HepG2 (cell line): ENCODE measurements around the gene MXRA8. TPM values are rescaled to one million over a fixed set of nuclear protein-coding genes. Genes with fewer than 3 reads are reported as not detected.
A peak's percentile ranks its signal among the peaks of the same experiment; 100 is the strongest.

Experiments
- CREB1 ChIP-seq, 2 experiments: fragments of 450-650 bp in 1 of 2; IDR thresholded peaks; 2 replicates each; pipeline ENCODE4 v1.6.1; 2016 to 2017; ENCODE audit warnings: control low read depth in 1 of 2, mild to moderate bottlenecking in 1 of 2, missing compliant biosample characterization in 1 of 2, missing genetic modification characterization in 1 of 2
- GABPB1 ChIP-seq: IDR thresholded peaks from 2 replicates; pipeline ENCODE4 v1.6.1; 2016; ENCODE audit warnings: mild to moderate bottlenecking, missing genetic modification reagents, moderate library complexity, missing compliant biosample characterization
- HES4 ChIP-seq: sonication (generic); formaldehyde crosslinking; IDR thresholded peaks from 2 replicates; pipeline ENCODE4 v1.9.0; 2021; ENCODE audit warnings: mild to moderate bottlenecking, missing genetic modification reagents, borderline replicate concordance
- IRF2 ChIP-seq: IDR thresholded peaks from 2 replicates; pipeline ENCODE4 v1.6.1; 2018; ENCODE audit warnings: missing genetic modification reagents, missing compliant biosample characterization
- KAT8 ChIP-seq: IDR thresholded peaks from 2 replicates; pipeline ENCODE4 v1.6.1; 2016; ENCODE audit warnings: missing genetic modification reagents, missing compliant biosample characterization
- ONECUT2 ChIP-seq: sonication (generic); formaldehyde crosslinking; IDR thresholded peaks from 2 replicates; pipeline ENCODE4 v1.4.0; 2020; ENCODE audit warnings: missing genetic modification reagents
- RFXAP ChIP-seq: sonication (generic); formaldehyde crosslinking; IDR thresholded peaks from 2 replicates; pipeline ENCODE4 v1.4.0; 2020; ENCODE audit warnings: missing genetic modification reagents, borderline replicate concordance
- SP5 ChIP-seq: IDR thresholded peaks from 2 replicates; pipeline ENCODE4 v1.6.1; 2016; ENCODE audit warnings: low read depth, borderline replicate concordance
- SPEN ChIP-seq: sonication (generic); formaldehyde crosslinking; IDR thresholded peaks from 2 replicates; pipeline ENCODE4 v1.5.1; 2020; ENCODE audit warnings: low read depth, mild to moderate bottlenecking, missing genetic modification reagents
- ZBTB2 ChIP-seq: sonication (generic); formaldehyde crosslinking; IDR thresholded peaks from 2 replicates; pipeline ENCODE4 v1.8.0; 2022; ENCODE audit warnings: low read depth, missing genetic modification reagents
- ZBTB40 ChIP-seq, 2 experiments: fragments of 450-650 bp in 1 of 2; sonication (generic) in 1 of 2; formaldehyde crosslinking in 1 of 2; IDR thresholded peaks; 2 replicates each; pipeline versions ENCODE4 v1.6.1 to v1.8.0; 2016 to 2022; ENCODE audit warnings: antibody characterized with exemption in 1 of 2, mild to moderate bottlenecking in 1 of 2, missing genetic modification reagents in 1 of 2
- ZMYM2 ChIP-seq: sonication (generic); formaldehyde crosslinking; IDR thresholded peaks from 2 replicates; pipeline ENCODE4 v1.8.0; 2022; ENCODE audit warnings: mild to moderate bottlenecking, missing genetic modification reagents
- ZNF24 ChIP-seq: fragments of 450-650 bp; IDR thresholded peaks from 2 replicates; pipeline ENCODE4 v1.6.1; 2017; ENCODE audit warnings: antibody characterized with exemption, mild to moderate bottlenecking
- ZNF33B ChIP-seq: sonication (generic); formaldehyde crosslinking; IDR thresholded peaks from 2 replicates; pipeline ENCODE4 v1.5.1; 2020; ENCODE audit warnings: mild to moderate bottlenecking, missing genetic modification reagents
- ZNF563 ChIP-seq: sonication (generic); formaldehyde crosslinking; IDR thresholded peaks from 2 replicates; pipeline ENCODE4 v1.8.0; 2022; ENCODE audit warnings: mild to moderate bottlenecking, moderate library complexity, missing genetic modification reagents
- ZUFSP ChIP-seq: sonication (generic); formaldehyde crosslinking; IDR thresholded peaks from 2 replicates; pipeline ENCODE4 v1.9.0; 2021; ENCODE audit warnings: missing genetic modification reagents, mild to moderate bottlenecking, borderline replicate concordance
- polyA plus RNA-seq, 8 experiments: library from polyadenylated mRNA; depleted of rRNA in 3 of 8; stranded (reverse) in 7 of 8; unstranded in 1 of 8; fragments of >200 nt; fragmentation: Illumina TruSeq in 4 of 8; extraction: Trizol in 4 of 8; gene quantifications; 2 replicates each; pipeline versions ENCODE4 v1.2.1 to v1.2.3, GENCODE V29; 2011 to 2016; ENCODE audit warnings: low read depth in 4 of 8, missing spikeins in 1 of 8, mixed read lengths in 1 of 8; ENCODE audit not compliant: insufficient read depth in 1 of 8
- total RNA-seq, 5 experiments: library from RNA; depleted of rRNA; stranded (reverse); fragments of >200 nt; fragmentation: Illumina TruSeq; extraction: Trizol; gene quantifications; 2 replicates each; pipeline ENCODE4 v1.2.3, GENCODE V29; 2016; ENCODE audit warnings: low read depth in 1 of 5

Gene MXRA8
- total and polyA plus RNA-seq, 2 of the 13 experiments (the other 11 are each of a cell fraction or from before 2014, with no cell fraction given): 19.8 to 44.8 TPM

- no peak for TF ChIP-seq ZNF33B (CRISPR knock-in tag)
- TF ChIP-seq ZNF563 (CRISPR knock-in tag): peak; percentile 64; the same call in 1 of the 2 replicates
- no peak for TF ChIP-seq ZUFSP (CRISPR knock-in tag)
- no peak for TF ChIP-seq ZNF24
- TF ChIP-seq HES4: no peak
- TF ChIP-seq ZBTB40 (IDR thresholded peaks at IDR 0.05): no peak
- peak; percentile 46; the same call in 1 of the 2 replicates for TF ChIP-seq ZBTB40 (CRISPR knock-in tag; IDR thresholded peaks at IDR 0.05)
- TF ChIP-seq ZBTB2: no peak
- TF ChIP-seq CREB1 (IDR thresholded peaks at IDR 0.05): peak; percentile 51
- peak; percentile 88 for TF ChIP-seq CREB1 (CRISPR knock-in tag; IDR thresholded peaks at IDR 0.05)
- TF ChIP-seq IRF2: peak; percentile 60
- no peak for TF ChIP-seq ONECUT2
- peak; percentile 72; the same call in 1 of the 2 replicates for TF ChIP-seq GABPB1 (CRISPR knock-in tag)
- TF ChIP-seq SPEN: peak; percentile 31
- peak; percentile 50; the same call in 1 of the 2 replicates for TF ChIP-seq SP5
- TF ChIP-seq KAT8: peak; percentile 57
- no peak for TF ChIP-seq RFXAP (CRISPR knock-in tag)
- no peak for TF ChIP-seq ZMYM2 (CRISPR knock-in tag)
These were observed at the start of gene MXRA8 (continued) for GRCh38 chr1:1358433-1359271.
